HG03571 (cell line): ENCODE data around the gene NELFCD.
"Not testable (repeated sequence)": the region's sequence is repeated elsewhere in the genome, so short reads cannot be mapped to it uniquely, and the experiment has no call there.

Experiments used
- ATAC-seq: cut with Tn5 transposase; IDR thresholded peaks from one replicate; pipeline ENCODE4 v1.9.1; 2021; ENCODE audit not compliant: unreplicated experiment

NELFCD gene

GRCh38 chr20:59007665-59008511 lies 26.8 kb downstream of the NELFCD start:
- ATAC-seq, result peak; percentile 34

GRCh38 chr20:59008715-59009336 lies 27.8 kb downstream of the NELFCD start:
- no peak for ATAC-seq

- no peak for ATAC-seq
Measured at GRCh38 chr20:59010321-59010994, 29.4 kb downstream of the NELFCD start.

- ATAC-seq, result no peak
Measured at GRCh38 chr20:59010995-59011873, 30.2 kb downstream of the NELFCD start.

- ATAC-seq, result not testable (repeated sequence)
Measured at GRCh38 chr20:59011874-59012157, 30.8 kb downstream of the NELFCD start.

GRCh38 chr20:59013031-59013951 lies 32.2 kb downstream of the NELFCD start:
- no peak for ATAC-seq

- no peak for ATAC-seq
Measured at GRCh38 chr20:59013959-59014608, 33.0 kb downstream of the NELFCD start.

GRCh38 chr20:59014680-59015389 lies 33.8 kb downstream of the NELFCD start:
- no peak for ATAC-seq

GRCh38 chr20:59015411-59015810 lies 34.4 kb downstream of the NELFCD start:
- no peak for ATAC-seq

- no peak for ATAC-seq
Measured at GRCh38 chr20:59015812-59016711, 35.0 kb downstream of the NELFCD start.

GRCh38 chr20:59016795-59017492 lies 35.9 kb downstream of the NELFCD start:
- ATAC-seq, result no peak

GRCh38 chr20:59017493-59018231 lies 36.6 kb downstream of the NELFCD start:
- ATAC-seq, result no peak

- ATAC-seq, result no peak
Measured at GRCh38 chr20:59018817-59019216, 37.8 kb downstream of the NELFCD start.

GRCh38 chr20:59019217-59019616 lies 38.2 kb downstream of the NELFCD start, which contains the start of gene TUBB1:
Gene TUBB1 (plus strand): TSS chr20:59019429. CDS start chr20:59019523, 94 bp downstream.
- no peak for ATAC-seq

- no peak for ATAC-seq
Measured at GRCh38 chr20:59020938-59021551, 40.0 kb downstream of the NELFCD start.

- no peak for ATAC-seq
Measured at GRCh38 chr20:59022754-59023153, 41.7 kb downstream of the NELFCD start.
